T47D (cell line): ENCODE results near the gene ZNF107.

Source experiments
- DNase-seq, 2 experiments: peaks; one replicate each; pipeline versions ENCODE4 v3.0.0 to v3.0.0-alpha.2; 2011 to 2012; ENCODE audit warnings: low read depth in 1 of 2, low spot score in 1 of 2
- JUND ChIP-seq: IDR thresholded peaks from 2 replicates; pipeline ENCODE4 v1.6.1; 2012; ENCODE audit warnings: low read depth
- in situ Hi-C: cut with HindIII; loops from 2 replicates; pipeline ENCODE4 v1.10.0; 2016; ENCODE audit warnings: low sequenced_read_pairs, low pct_unique_long_range_greater_than_20kb

The ZNF107 gene

DNA sequence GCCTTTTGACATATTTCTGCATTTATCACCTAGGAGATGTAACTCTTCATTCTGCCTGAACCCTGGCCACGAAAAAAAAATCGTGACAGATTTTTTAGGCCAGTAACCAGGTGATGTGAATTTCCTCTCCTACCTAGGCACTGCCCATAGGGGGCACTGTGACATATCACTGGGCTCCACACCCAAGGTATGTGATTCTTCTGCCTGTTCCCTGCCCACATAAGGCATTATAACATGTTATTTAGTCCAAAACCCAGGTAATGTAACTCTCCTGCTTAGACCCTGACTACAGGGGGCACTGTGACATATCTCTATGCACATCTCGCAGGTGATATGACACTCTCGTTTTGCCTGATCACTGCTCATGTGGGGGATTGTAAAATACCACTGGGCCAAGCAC lies 29.5 kb upstream of the ZNF107 start:
- in situ Hi-C loops: no loop called here
- DNase-seq: peak in 1 of 2 experiments; percentile 28
- no peak for TF ChIP-seq JUND

DNA sequence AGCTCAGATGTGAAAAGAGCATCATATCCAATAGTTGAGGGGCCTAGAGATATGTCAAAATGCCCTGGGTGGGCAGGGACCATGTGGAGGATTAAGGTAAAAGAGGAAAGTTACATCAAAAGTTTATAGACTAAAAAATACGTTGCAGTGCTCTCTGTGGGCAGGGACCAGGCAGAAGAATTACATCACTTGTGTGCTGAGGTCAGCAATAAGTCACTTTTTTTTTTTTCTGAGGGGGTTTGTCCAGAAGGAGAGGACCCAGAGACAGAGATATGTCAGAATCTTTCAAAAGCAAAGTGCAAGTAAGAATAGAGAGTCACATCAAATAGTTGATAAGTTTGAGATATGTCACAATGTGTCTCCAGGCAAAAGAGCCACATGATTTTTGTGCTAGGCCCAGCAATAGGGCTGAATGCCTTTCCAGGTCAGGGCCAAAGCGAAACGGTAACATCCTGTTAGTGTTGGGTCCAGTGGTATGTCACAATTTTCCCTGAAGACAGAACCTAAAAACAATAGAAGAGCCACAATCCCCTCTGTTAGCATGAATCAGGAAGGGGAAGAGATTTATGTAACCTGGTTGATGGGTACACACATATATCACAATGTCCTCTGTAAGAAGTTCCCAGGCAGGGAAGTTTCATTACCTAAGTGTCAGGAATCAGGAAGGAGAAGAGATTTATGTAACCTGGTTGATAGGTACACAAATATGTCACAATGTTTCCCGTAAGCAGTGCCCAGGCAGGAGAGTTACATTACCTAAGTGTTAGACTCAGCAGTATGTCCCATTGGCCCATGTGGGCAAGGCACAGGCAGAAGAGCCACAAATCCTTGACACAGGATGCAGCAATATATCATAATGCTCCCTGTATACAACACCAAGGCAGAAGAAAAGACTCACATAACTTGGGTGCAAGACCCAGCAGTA lies 28.1 kb upstream of the ZNF107 start:
- in situ Hi-C loops: no loop called here
- DNase-seq: peak in 1 of 2 experiments; percentile 78
- no peak for TF ChIP-seq JUND

GRCh38 chr7:64638822-64639221 lies 27.1 kb upstream of the ZNF107 start:
- no peak for DNase-seq
- in situ Hi-C loops: no loop called here
- TF ChIP-seq JUND: no peak

DNA sequence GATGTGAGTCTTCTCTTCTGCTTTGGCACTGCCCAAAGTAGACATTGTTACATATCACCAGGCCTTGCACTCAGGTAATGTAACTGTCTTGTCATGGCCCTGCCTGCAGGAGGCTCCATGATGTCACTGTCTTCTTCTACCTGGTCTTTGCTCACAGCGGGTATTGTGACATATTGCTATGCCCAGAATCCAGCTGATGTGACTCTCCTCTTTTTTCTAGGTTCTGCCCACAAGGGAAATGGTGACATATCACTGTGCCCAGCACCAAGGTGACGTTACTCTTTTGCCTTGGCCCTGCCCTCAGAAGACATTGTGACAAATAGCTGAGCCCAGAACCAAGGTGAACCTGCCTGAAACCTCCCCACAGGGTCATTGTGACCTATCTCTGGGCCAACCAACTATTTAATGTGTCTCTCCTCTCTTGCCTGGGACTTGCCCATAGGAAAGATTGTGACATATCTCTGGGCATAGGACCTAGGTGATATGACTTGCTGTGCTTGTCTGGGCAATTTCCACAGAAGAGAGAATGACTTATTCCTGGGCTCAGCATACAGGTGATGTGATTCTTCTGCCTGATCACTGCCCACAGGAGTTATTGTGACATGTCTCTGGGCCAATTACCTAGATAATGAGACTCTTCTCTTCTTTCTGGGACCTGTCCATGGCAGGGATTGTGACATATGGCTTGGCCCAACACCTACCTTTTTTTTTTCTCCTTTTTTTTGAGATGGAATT lies 26.5 kb upstream of the ZNF107 start:
- in situ Hi-C loops: no loop called here
- TF ChIP-seq JUND: no peak

GRCh38 chr7:64640504-64640903 lies 25.4 kb upstream of the ZNF107 start:
- TF ChIP-seq JUND: no peak
- DNase-seq: no peak
- in situ Hi-C loops: no loop called here

More for the DNA sequence above, 26.5 kb upstream of the ZNF107 start:
- DNase-seq: peak in 1 of 2 experiments; percentile 74

DNA sequence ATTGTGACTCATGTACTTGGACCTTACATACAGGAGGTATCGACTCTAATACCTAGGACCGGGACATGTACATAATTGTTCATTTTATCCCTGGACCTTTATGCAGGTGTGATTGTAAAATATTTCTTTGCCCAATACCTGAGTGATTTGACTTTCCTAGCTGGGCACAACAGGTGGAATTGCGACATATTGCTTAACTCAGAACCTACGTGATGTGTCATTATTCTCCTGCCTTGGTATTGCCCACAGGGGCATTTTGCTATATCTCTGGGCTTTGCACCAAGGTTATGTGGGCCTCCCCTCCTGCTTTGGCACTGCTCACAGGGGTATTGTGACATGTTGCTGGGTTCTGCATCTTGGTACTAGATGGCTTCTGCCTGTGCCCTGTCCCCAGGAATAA lies 23.9 kb upstream of the ZNF107 start:
- in situ Hi-C loops: no loop called here
- TF ChIP-seq JUND: no peak
- DNase-seq: no peak

DNA sequence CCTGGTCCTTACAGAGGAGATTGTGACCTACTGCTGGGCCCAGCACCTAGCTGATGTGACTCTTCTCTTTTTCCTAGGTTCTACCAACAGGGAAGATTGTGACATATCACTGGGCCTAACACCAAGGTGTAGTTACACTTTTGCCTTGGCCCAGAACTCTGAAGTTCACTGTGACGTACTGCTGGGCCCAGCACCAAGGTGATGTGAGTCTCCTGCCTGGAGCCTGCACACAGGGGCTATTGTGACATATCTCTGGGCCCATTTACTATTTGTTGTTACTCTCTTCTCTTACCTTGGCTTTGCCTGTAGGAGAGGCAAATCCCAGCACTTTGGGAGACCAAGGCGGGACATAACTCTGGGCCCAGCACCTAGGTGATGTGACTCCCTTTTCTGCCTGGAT lies 23.1 kb upstream of the ZNF107 start:
- TF ChIP-seq JUND: no peak
- in situ Hi-C loops: no loop called here

GRCh38 chr7:64643566-64643965 lies 22.4 kb upstream of the ZNF107 start:
- no peak for TF ChIP-seq JUND
- no peak for DNase-seq
- in situ Hi-C loops: no loop called here

More for the DNA sequence above, 23.1 kb upstream of the ZNF107 start:
- no peak for DNase-seq

GRCh38 chr7:64651203-64651602 lies 14.7 kb upstream of the ZNF107 start:
- no peak for TF ChIP-seq JUND
- in situ Hi-C loops: no loop called here
- no peak for DNase-seq

DNA sequence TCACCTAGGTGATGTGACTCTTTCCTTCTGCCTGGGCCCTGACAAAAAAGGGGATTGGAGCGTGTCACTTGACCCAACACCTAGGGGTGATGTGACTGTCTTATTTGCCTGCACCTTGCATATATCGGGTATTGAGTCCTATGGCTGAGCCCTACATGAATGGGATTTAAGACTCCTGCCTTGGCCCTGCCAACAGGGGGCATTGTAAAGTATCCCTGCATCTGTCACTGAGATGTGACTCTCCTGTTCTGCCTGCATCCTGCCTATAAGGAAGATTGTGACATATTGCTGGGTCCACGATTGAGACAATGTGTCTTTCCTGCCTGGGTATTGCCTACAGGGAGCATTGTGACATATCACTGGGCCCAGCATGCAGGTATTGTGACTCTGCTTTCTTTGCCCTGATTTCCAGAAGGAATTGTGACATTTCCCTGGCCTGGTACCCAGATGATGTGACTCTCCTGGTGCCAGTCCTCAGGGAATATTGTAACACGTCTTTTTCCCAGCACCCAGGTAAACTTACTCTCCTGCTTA lies 14.2 kb upstream of the ZNF107 start:
- DNase-seq: no peak
- in situ Hi-C loops: no loop called here
- no peak for TF ChIP-seq JUND

DNA sequence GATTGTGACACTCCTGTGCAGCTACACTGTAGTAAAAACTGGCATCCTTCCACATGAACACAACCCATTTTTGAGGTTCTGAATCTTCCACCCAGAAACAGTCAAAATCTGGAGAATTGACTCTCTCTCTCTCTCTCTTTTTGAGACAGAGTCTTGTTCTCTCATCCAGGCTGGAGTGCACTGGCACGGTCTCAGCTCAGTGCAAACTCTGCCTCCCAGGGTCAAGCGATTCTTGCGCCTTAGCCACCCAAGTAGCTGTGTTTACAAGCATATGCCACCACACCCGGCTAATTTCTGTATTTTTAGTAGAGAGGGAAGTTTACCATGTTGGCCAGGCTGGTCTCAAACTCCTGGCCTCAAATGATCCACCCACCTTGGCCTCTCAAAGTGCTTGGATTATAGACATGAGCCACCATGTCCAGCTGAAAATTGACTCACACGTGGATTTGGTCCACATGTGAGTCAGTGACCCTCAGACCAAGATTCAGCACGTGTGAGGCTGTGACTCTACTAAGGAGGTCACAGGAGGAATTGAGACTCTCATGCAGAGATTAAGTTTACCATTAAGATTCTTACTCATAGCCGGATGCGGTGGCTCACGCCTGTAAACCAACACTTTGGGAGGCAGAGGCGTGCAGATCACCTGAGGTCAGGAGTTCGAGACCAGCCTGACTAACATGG lies 12.1 kb upstream of the ZNF107 start:
- no peak for TF ChIP-seq JUND
- in situ Hi-C loops: no loop called here
- DNase-seq: no peak

DNA sequence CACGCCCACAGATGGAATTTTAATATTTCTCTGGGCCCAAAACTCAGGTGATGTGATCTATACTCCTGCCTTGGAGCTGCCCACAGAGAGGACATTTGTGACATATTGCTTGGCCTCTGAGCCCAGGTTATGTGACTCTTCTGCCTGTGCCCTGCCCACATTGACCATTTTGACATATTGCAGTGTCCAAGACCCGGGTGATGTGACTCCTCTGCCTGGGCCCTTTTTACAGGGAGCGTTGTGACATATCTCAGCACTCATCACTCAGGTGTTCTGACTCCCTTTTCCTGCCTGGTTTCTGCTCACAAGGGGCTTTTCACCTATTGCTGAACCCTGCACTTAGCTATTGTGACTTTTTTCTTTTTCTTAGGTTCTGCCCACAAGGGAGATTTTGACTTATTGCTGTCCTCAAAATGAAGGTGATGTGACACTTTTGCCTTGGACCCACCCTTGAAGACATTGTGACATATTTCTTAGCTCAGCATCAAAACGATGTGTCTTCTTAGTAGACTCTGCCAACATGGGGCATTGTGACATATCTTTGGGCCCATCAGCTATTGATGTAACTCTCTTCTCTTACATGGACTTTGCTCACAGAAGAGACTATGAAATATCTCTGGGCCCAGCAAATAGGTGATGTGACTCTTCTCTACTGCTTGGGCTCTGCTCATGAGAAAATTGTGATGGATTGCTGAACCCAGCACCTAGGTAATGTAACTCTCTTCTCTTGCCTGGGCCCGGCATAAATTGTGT lies 11.0 kb upstream of the ZNF107 start:
- in situ Hi-C loops: no loop called here
- no peak for TF ChIP-seq JUND
- DNase-seq: no peak
